Fibroblast of lung (primary cell): ENCODE results near the gene ISM2. TPM values are rescaled to one million over a fixed set of nuclear protein-coding genes. Genes with fewer than 3 reads are reported as not detected.

Experiments used
- DNase-seq, 2 donors: peaks; one replicate each; pipeline versions ENCODE4 v3.0.0 to v3.0.0-alpha.2; 2010; ENCODE audit warnings: low read depth in 2 of 2
- H2AFZ ChIP-seq: 2 replicates; pipeline ENCODE4 v1.5.1; 2012; ENCODE audit warnings: low read length, control low read depth, inconsistent platforms
- H3K27ac ChIP-seq: 2 replicates; pipeline ENCODE4 v1.5.1; 2011; ENCODE audit warnings: low read length, control low read depth; ENCODE audit not compliant: insufficient read depth
- H3K27me3 ChIP-seq: 2 replicates; pipeline ENCODE4 v1.5.1; 2011; ENCODE audit warnings: mild to moderate bottlenecking, low read length; ENCODE audit not compliant: control insufficient read depth, insufficient read depth
- H3K36me3 ChIP-seq: 2 replicates; pipeline ENCODE4 v1.5.1; 2011; ENCODE audit warnings: low read length; ENCODE audit not compliant: control insufficient read depth, insufficient read depth
- H3K4me1 ChIP-seq: 2 replicates; pipeline ENCODE4 v1.5.1; 2011; ENCODE audit warnings: low read length; ENCODE audit not compliant: control insufficient read depth, insufficient read depth; ENCODE audit errors: extremely low read depth
- H3K4me2 ChIP-seq: 2 replicates; pipeline ENCODE4 v1.5.1; 2011; ENCODE audit warnings: low read length, control low read depth; ENCODE audit not compliant: insufficient read depth; ENCODE audit errors: extremely low read depth
- H3K4me3 ChIP-seq, 4 experiments: fragments of 200-600 bp in 1 of 4; sonication (generic) in 1 of 4; replicated peaks in 1 of 4; 2 replicates each; pipeline ENCODE4 v1.5.1; 2011 to 2016; ENCODE audit warnings: low read length in 4 of 4, low read depth in 3 of 4, mild to moderate bottlenecking in 3 of 4, control low read depth in 2 of 4, inconsistent platforms in 1 of 4, mixed read lengths in 1 of 4; ENCODE audit not compliant: insufficient read depth in 1 of 4; ENCODE audit errors: control extremely low read depth in 1 of 4
- H3K79me2 ChIP-seq: 2 replicates; pipeline ENCODE4 v1.5.1; 2012; ENCODE audit warnings: mild to moderate bottlenecking, low read length, inconsistent platforms; ENCODE audit not compliant: control insufficient read depth, insufficient read depth
- H3K9ac ChIP-seq: 2 replicates; pipeline ENCODE4 v1.5.1; 2011; ENCODE audit warnings: mild to moderate bottlenecking, low read length, control low read depth; ENCODE audit not compliant: insufficient read depth
- H3K9me3 ChIP-seq: 2 replicates; pipeline ENCODE4 v1.5.1; 2012; ENCODE audit warnings: low read depth, low read length; ENCODE audit not compliant: control insufficient read depth, insufficient read depth
- H4K20me1 ChIP-seq: 2 replicates; pipeline ENCODE4 v1.5.1; 2011; ENCODE audit warnings: low read length; ENCODE audit not compliant: control insufficient read depth, insufficient read depth; ENCODE audit errors: extremely low read depth
- CTCF ChIP-seq, 2 donors: IDR thresholded peaks in 1 of 2; conservative IDR thresholded peaks in 1 of 2; 1 replicate in 1 of 2; 2 replicates in 1 of 2; pipeline ENCODE4 v1.5.1; 2011 to 2012; ENCODE audit warnings: low read length in 2 of 2, control low read depth in 1 of 2, inconsistent platforms in 1 of 2, low read depth in 1 of 2, mild to moderate bottlenecking in 1 of 2
- EZH2 ChIP-seq: IDR thresholded peaks from 2 replicates; pipeline ENCODE4 v1.5.1; 2012; ENCODE audit warnings: low read length, control low read depth, mild to moderate bottlenecking; ENCODE audit errors: missing control alignments
- polyA plus RNA-seq, 2 donors: library from polyadenylated mRNA; depleted of rRNA in 1 of 2; stranded (reverse) in 1 of 2; unstranded in 1 of 2; fragments of >200 nt; gene quantifications; 2 replicates each; pipeline ENCODE4 v1.2.1, GENCODE V29; 2011 to 2012; ENCODE audit warnings: missing spikeins in 1 of 2
- total RNA-seq: library from RNA; depleted of rRNA; stranded (reverse); fragments of >200 nt; gene quantifications from 2 replicates; pipeline ENCODE4 v1.2.1, GENCODE V29; 2014

ISM2 gene
- total and polyA plus RNA-seq, 2 donors (not counting 1 experiment from before 2014, with no cell fraction given): not detected

GRCh38 chr14:77470224-77470870, 28.3 kb downstream of the ISM2 start:
- Histone ChIP-seq H3K4me3 (no peak overlapping the region), H2AFZ (no peak overlapping the region), H3K27ac (no peak overlapping the region), H3K4me2 (no peak overlapping the region), H3K9me3 (no peaks in the 10 kb centered on the region), H4K20me1 (no peaks in the 10 kb centered on the region), H3K79me2 (no peaks in the 10 kb centered on the region), H3K9ac (no peak overlapping the region), H3K36me3 (peaks cover 5% of the 10 kb centered on the region), H3K27me3 (peaks cover 3% of the 10 kb centered on the region), H3K4me1 (no peaks in the 10 kb centered on the region)
- TF ChIP-seq CTCF (conservative IDR thresholded peaks at IDR 0.05 in 1 of 2, IDR thresholded peaks at IDR 0.05 in 1 of 2; ENCODE audit: low read depth in 1 of 2, low read length in 2 of 2) (no peak), EZH2 (no peak)
- no peak for DNase-seq

- H2AFZ ChIP-seq: no peak overlapping the region
- H3K4me3 ChIP-seq: no peak overlapping the region
- H3K9me3 ChIP-seq: no peaks in the 10 kb centered on the region
- peaks cover 3% of the 10 kb centered on the region for H3K27me3 ChIP-seq
- H3K9ac ChIP-seq: no peak overlapping the region
- H3K36me3 ChIP-seq: peaks cover 7% of the 10 kb centered on the region
- no peaks in the 10 kb centered on the region for H3K79me2 ChIP-seq
- DNase-seq: no peak
- no peak overlapping the region for H3K4me2 ChIP-seq
- H4K20me1 ChIP-seq: no peaks in the 10 kb centered on the region
- no peak overlapping the region for H3K27ac ChIP-seq
- H3K4me1 ChIP-seq: no peaks in the 10 kb centered on the region
- TF ChIP-seq CTCF (conservative IDR thresholded peaks at IDR 0.05 in 1 of 2, IDR thresholded peaks at IDR 0.05 in 1 of 2; ENCODE audit: low read depth in 1 of 2, low read length in 2 of 2): no peak
- TF ChIP-seq EZH2: no peak
Measured at GRCh38 chr14:77469539-77469938, 29.1 kb downstream of the ISM2 start.

- H3K36me3 ChIP-seq: peaks cover 10% of the 10 kb centered on the region
- TF ChIP-seq EZH2 (no peak), CTCF (conservative IDR thresholded peaks at IDR 0.05 in 1 of 2, IDR thresholded peaks at IDR 0.05 in 1 of 2; ENCODE audit: low read depth in 1 of 2, low read length in 2 of 2) (no peak)
- H3K79me2 ChIP-seq: no peaks in the 10 kb centered on the region
- H3K9ac ChIP-seq: no peak overlapping the region
- H3K27me3 ChIP-seq: peaks cover 3% of the 10 kb centered on the region
- no peaks in the 10 kb centered on the region for H3K9me3 ChIP-seq
- H3K4me2 ChIP-seq: no peak overlapping the region
- no peaks in the 10 kb centered on the region for H4K20me1 ChIP-seq
- H3K27ac ChIP-seq: no peak overlapping the region
- H3K4me3 ChIP-seq: no peak overlapping the region
- DNase-seq: no peak
- no peak overlapping the region for H2AFZ ChIP-seq
- H3K4me1 ChIP-seq: no peaks in the 10 kb centered on the region
Measured at GRCh38 chr14:77469067-77469505, 29.5 kb downstream of the ISM2 start.
